GM23338 (cell line): Measurements from ENCODE around the gene UVRAG. TPM values are rescaled to one million over a fixed set of nuclear protein-coding genes. Genes with fewer than 3 reads are reported as not detected.

Source experiments
- ATAC-seq: fragments of 200-7000 bp; cut with Tn5 transposase; 3 replicates; pipeline ENCODE4 v1.9.1; 2020
- DNase-seq: peaks from one replicate; pipeline ENCODE4 v3.0.0-alpha.2; 2015; ENCODE audit warnings: low spot score
- H2AFZ ChIP-seq: fragments of 200-600 bp; sonication (generic); 2 replicates; pipeline ENCODE4 v1.8.0; 2016; ENCODE audit warnings: antibody characterized with exemption, mild to moderate bottlenecking, moderate library complexity
- H3F3A ChIP-seq: fragments of 200-600 bp; sonication (generic); replicated peaks from 2 replicates; pipeline ENCODE4 v1.8.0; 2017; ENCODE audit warnings: antibody characterized with exemption, mixed run types, low read depth
- H3K27ac ChIP-seq: fragments of 200-600 bp; sonication (generic); 2 replicates; pipeline ENCODE4 v1.6.1; 2016; ENCODE audit warnings: low read depth
- H3K27me3 ChIP-seq: fragments of 200-600 bp; sonication (generic); 2 replicates; pipeline ENCODE4 v1.8.0; 2016; ENCODE audit warnings: mild to moderate bottlenecking, mixed run types, moderate library complexity; ENCODE audit not compliant: insufficient read depth
- H3K36me3 ChIP-seq: fragments of 200-600 bp; sonication (generic); 2 replicates; pipeline ENCODE4 v1.8.0; 2016; ENCODE audit warnings: mild to moderate bottlenecking; ENCODE audit not compliant: insufficient read depth
- H3K4me1 ChIP-seq: fragments of 200-600 bp; sonication (generic); 2 replicates; pipeline ENCODE4 v1.8.0; 2016; ENCODE audit warnings: mild to moderate bottlenecking, moderate library complexity; ENCODE audit not compliant: insufficient read depth
- H3K4me2 ChIP-seq: fragments of 200-600 bp; sonication (generic); 2 replicates; pipeline ENCODE4 v1.7.1; 2017; ENCODE audit warnings: mixed run types
- H3K4me3 ChIP-seq: fragments of 200-600 bp; sonication (generic); 2 replicates; pipeline ENCODE4 v1.6.1; 2016; ENCODE audit warnings: mixed run types
- H3K79me2 ChIP-seq: fragments of 200-600 bp; sonication (generic); replicated peaks from 2 replicates; pipeline ENCODE4 v1.8.0; 2017; ENCODE audit warnings: mild to moderate bottlenecking; ENCODE audit not compliant: insufficient read depth
- H3K9me2 ChIP-seq: fragments of 200-600 bp; sonication (generic); 2 replicates; pipeline ENCODE4 v1.8.0; 2017; ENCODE audit not compliant: insufficient read depth
- H4K20me1 ChIP-seq: fragments of 200-600 bp; sonication (generic); replicated peaks from 2 replicates; pipeline ENCODE4 v1.8.0; 2017; ENCODE audit warnings: mild to moderate bottlenecking; ENCODE audit not compliant: insufficient read depth
- H3K27ac Mint-ChIP-seq: 2 replicates; pipeline ENCODE4 v1.8.0; 2020; ENCODE audit warnings: inconsistent platforms, mild to moderate bottlenecking, moderate library complexity, mixed read lengths
- H3K27me3 Mint-ChIP-seq: 3 replicates; pipeline ENCODE4 v1.8.0; 2022; ENCODE audit warnings: low read depth, mild to moderate bottlenecking, moderate library complexity, mixed read lengths, inconsistent platforms; ENCODE audit not compliant: insufficient read depth, poor library complexity
- H3K36me3 Mint-ChIP-seq: 3 replicates; pipeline ENCODE4 v1.8.0; 2021; ENCODE audit warnings: low read depth, mild to moderate bottlenecking, inconsistent platforms, moderate library complexity, mixed read lengths
- H3K4me1 Mint-ChIP-seq: 3 replicates; pipeline ENCODE4 v1.8.0; 2020; ENCODE audit warnings: mild to moderate bottlenecking, inconsistent platforms, mixed read lengths
- H3K4me3 Mint-ChIP-seq: 3 replicates; pipeline ENCODE4 v1.8.0; 2021; ENCODE audit warnings: moderate library complexity, mild to moderate bottlenecking, inconsistent platforms, mixed read lengths
- H3K9me3 Mint-ChIP-seq: 3 replicates; pipeline ENCODE4 v1.8.0; 2020; ENCODE audit warnings: moderate library complexity, mild to moderate bottlenecking, inconsistent platforms, mixed read lengths
- JUNB ChIP-seq: IDR thresholded peaks from one replicate; pipeline ENCODE4 v1.6.1; 2016; ENCODE audit warnings: antibody characterized with exemption; ENCODE audit not compliant: unreplicated experiment
- NANOG ChIP-seq: IDR thresholded peaks from 2 replicates; pipeline ENCODE4 v1.6.1; 2016; ENCODE audit warnings: antibody characterized with exemption, borderline replicate concordance
- ZNF114 ChIP-seq: fragments of 250-450 bp; sonication (Bioruptor Pico); IDR thresholded peaks from 2 replicates; pipeline ENCODE4 v1.5.0; 2020; ENCODE audit warnings: mild to moderate bottlenecking, moderate library complexity
- polyA plus RNA-seq: library from polyadenylated mRNA; unstranded; fragments of >200 nt; fragmentation: Nextera tagmentation; extraction: Ambion mirVana; gene quantifications from 2 replicates; pipeline ENCODE4 v1.2.1, GENCODE V29; 2016
- total RNA-seq: library from RNA; depleted of rRNA; stranded (reverse); fragments of >200 nt; shearing (Covaris generic); gene quantifications from 2 replicates; pipeline ENCODE4 v1.2.3, GENCODE V29; 2014
- TF ChIP-seq, protein P1 (sequence below), 2 experiments: fragments of 200-600 bp in 1 of 2; sonication (generic) in 1 of 2; conservative IDR thresholded peaks; 2 replicates each; pipeline versions ENCODE4 v1.5.1 to v1.6.1; 2016 to 2017; ENCODE audit warnings: antibody characterized with exemption in 2 of 2, low read depth in 2 of 2, mild to moderate bottlenecking in 2 of 2, moderate library complexity in 1 of 2
- TF ChIP-seq, protein P2 (sequence below): IDR thresholded peaks from one replicate; pipeline ENCODE4 v1.6.1; 2018; ENCODE audit warnings: antibody characterized with exemption; ENCODE audit not compliant: unreplicated experiment
- TF ChIP-seq, protein P3 (sequence below): fragments of 250-450 bp; sonication (Bioruptor Pico); IDR thresholded peaks from 2 replicates; pipeline ENCODE4 v1.5.0; 2020; ENCODE audit warnings: mild to moderate bottlenecking, moderate library complexity

Gene UVRAG
- total and polyA plus RNA-seq, 2 experiments from 2014 or later = 15.3 to 17.4 TPM

DNA sequence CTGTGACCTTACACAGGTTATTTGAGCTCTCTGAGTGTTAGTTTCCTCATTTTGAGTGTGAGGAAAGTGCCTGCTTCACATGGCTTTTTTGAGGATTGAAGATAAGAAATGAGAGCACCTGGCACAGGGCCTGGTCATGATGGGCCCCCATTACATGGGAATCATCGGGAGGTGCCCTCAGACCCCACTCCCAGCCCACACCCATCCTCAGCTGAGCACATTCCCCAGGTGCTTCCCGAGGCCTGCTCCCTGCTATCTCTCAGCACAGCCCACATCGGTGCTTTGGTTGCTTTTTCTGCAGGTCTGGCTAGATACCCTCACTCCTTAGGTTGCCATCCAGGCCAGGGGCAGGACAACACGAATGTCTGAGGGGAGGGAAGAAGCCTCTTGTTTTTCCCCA, 29.8 kb upstream of the UVRAG start (continued):
- TF ChIP-seq, protein P1, sequence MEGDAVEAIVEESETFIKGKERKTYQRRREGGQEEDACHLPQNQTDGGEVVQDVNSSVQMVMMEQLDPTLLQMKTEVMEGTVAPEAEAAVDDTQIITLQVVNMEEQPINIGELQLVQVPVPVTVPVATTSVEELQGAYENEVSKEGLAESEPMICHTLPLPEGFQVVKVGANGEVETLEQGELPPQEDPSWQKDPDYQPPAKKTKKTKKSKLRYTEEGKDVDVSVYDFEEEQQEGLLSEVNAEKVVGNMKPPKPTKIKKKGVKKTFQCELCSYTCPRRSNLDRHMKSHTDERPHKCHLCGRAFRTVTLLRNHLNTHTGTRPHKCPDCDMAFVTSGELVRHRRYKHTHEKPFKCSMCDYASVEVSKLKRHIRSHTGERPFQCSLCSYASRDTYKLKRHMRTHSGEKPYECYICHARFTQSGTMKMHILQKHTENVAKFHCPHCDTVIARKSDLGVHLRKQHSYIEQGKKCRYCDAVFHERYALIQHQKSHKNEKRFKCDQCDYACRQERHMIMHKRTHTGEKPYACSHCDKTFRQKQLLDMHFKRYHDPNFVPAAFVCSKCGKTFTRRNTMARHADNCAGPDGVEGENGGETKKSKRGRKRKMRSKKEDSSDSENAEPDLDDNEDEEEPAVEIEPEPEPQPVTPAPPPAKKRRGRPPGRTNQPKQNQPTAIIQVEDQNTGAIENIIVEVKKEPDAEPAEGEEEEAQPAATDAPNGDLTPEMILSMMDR (conservative IDR thresholded peaks at IDR 0.05; ENCODE audit: low read depth in 2 of 2) = no peak

DNA sequence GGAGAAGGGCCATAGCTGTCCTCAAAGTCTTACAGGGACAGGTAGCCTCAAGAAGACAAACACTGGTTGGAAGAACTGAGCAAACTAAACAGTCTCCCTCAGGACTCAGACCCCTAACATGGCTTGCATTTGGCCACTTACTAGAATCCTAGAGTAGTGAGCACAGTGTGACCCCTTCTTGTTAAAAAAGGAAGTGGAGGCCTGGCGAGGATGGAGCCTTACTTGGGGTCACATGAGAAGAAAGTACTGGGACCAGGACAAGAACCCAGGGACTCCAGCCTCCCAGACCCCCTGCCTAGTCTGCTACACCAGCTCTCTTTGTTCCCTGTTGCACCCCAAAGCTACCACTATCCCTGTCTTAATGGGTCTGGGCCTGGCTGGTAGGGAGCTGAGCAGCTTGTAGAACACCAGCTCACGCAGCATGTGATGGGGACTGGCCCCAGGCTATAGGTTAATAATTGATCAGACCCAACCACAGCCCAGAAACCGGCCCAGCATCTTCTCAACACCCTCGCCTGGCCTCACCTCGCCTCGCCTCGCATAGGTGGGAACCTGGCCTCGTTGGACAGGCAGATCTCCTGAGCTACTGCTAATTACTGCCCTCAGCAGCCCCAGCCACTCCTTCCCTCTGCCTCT, 28.8 kb upstream of the UVRAG start:
- peaks cover 7% of the 10 kb centered on the region for H3K27me3 Mint-ChIP-seq
- Histone ChIP-seq H4K20me1 (no peaks in the 10 kb centered on the region), H3K9me2 (no peaks in the 10 kb centered on the region), H3K27me3 (no peaks in the 10 kb centered on the region), H3K27ac (no peak overlapping the region), H3F3A (no peaks in the 10 kb centered on the region), H3K4me1 (no peaks in the 10 kb centered on the region), H3K36me3 (no peaks in the 10 kb centered on the region), H3K4me3 (no peak overlapping the region), H2AFZ (no peak overlapping the region), H3K79me2 (no peaks in the 10 kb centered on the region), H3K4me2 (no peak overlapping the region)
- no peaks in the 10 kb centered on the region for H3K36me3 Mint-ChIP-seq
- DNase-seq (no peak), ATAC-seq (no peak)
- H3K27ac Mint-ChIP-seq = no peak overlapping the region
- TF ChIP-seq ZNF114 = no peak
- TF ChIP-seq NANOG = no peak
- TF ChIP-seq, protein P1 (conservative IDR thresholded peaks at IDR 0.05; ENCODE audit: low read depth in 2 of 2) = no peak
- TF ChIP-seq, protein P2, sequence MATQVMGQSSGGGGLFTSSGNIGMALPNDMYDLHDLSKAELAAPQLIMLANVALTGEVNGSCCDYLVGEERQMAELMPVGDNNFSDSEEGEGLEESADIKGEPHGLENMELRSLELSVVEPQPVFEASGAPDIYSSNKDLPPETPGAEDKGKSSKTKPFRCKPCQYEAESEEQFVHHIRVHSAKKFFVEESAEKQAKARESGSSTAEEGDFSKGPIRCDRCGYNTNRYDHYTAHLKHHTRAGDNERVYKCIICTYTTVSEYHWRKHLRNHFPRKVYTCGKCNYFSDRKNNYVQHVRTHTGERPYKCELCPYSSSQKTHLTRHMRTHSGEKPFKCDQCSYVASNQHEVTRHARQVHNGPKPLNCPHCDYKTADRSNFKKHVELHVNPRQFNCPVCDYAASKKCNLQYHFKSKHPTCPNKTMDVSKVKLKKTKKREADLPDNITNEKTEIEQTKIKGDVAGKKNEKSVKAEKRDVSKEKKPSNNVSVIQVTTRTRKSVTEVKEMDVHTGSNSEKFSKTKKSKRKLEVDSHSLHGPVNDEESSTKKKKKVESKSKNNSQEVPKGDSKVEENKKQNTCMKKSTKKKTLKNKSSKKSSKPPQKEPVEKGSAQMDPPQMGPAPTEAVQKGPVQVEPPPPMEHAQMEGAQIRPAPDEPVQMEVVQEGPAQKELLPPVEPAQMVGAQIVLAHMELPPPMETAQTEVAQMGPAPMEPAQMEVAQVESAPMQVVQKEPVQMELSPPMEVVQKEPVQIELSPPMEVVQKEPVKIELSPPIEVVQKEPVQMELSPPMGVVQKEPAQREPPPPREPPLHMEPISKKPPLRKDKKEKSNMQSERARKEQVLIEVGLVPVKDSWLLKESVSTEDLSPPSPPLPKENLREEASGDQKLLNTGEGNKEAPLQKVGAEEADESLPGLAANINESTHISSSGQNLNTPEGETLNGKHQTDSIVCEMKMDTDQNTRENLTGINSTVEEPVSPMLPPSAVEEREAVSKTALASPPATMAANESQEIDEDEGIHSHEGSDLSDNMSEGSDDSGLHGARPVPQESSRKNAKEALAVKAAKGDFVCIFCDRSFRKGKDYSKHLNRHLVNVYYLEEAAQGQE = no peak
- TF ChIP-seq, protein P3, sequence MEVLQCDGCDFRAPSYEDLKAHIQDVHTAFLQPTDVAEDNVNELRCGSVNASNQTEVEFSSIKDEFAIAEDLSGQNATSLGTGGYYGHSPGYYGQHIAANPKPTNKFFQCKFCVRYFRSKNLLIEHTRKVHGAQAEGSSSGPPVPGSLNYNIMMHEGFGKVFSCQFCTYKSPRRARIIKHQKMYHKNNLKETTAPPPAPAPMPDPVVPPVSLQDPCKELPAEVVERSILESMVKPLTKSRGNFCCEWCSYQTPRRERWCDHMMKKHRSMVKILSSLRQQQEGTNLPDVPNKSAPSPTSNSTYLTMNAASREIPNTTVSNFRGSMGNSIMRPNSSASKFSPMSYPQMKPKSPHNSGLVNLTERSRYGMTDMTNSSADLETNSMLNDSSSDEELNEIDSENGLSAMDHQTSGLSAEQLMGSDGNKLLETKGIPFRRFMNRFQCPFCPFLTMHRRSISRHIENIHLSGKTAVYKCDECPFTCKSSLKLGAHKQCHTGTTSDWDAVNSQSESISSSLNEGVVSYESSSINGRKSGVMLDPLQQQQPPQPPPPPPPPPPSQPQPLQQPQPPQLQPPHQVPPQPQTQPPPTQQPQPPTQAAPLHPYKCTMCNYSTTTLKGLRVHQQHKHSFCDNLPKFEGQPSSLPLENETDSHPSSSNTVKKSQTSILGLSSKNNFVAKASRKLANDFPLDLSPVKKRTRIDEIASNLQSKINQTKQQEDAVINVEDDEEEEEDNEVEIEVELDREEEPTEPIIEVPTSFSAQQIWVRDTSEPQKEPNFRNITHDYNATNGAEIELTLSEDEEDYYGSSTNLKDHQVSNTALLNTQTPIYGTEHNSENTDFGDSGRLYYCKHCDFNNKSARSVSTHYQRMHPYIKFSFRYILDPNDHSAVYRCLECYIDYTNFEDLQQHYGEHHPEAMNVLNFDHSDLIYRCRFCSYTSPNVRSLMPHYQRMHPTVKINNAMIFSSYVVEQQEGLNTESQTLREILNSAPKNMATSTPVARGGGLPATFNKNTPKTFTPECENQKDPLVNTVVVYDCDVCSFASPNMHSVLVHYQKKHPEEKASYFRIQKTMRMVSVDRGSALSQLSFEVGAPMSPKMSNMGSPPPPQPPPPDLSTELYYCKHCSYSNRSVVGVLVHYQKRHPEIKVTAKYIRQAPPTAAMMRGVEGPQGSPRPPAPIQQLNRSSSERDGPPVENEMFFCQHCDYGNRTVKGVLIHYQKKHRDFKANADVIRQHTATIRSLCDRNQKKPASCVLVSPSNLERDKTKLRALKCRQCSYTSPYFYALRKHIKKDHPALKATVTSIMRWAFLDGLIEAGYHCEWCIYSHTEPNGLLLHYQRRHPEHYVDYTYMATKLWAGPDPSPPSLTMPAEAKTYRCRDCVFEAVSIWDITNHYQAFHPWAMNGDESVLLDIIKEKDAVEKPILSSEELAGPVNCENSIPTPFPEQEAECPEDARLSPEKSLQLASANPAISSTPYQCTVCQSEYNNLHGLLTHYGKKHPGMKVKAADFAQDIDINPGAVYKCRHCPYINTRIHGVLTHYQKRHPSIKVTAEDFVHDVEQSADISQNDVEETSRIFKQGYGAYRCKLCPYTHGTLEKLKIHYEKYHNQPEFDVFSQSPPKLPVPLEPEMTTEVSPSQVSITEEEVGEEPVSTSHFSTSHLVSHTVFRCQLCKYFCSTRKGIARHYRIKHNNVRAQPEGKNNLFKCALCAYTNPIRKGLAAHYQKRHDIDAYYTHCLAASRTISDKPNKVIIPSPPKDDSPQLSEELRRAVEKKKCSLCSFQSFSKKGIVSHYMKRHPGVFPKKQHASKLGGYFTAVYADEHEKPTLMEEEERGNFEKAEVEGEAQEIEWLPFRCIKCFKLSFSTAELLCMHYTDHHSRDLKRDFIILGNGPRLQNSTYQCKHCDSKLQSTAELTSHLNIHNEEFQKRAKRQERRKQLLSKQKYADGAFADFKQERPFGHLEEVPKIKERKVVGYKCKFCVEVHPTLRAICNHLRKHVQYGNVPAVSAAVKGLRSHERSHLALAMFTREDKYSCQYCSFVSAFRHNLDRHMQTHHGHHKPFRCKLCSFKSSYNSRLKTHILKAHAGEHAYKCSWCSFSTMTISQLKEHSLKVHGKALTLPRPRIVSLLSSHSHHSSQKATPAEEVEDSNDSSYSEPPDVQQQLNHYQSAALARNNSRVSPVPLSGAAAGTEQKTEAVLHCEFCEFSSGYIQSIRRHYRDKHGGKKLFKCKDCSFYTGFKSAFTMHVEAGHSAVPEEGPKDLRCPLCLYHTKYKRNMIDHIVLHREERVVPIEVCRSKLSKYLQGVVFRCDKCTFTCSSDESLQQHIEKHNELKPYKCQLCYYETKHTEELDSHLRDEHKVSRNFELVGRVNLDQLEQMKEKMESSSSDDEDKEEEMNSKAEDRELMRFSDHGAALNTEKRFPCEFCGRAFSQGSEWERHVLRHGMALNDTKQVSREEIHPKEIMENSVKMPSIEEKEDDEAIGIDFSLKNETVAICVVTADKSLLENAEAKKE (CRISPR knock-in tag) = no peak
- TF ChIP-seq JUNB = no peak
- no peak overlapping the region for H3K4me3 Mint-ChIP-seq
- no peaks in the 10 kb centered on the region for H3K9me3 Mint-ChIP-seq
- no peaks in the 10 kb centered on the region for H3K4me1 Mint-ChIP-seq
